ENCODE results near the gene AVP. TPM values are rescaled to one million over a fixed set of nuclear protein-coding genes. Genes with fewer than 3 reads are reported as not detected.
"Not testable (repeated sequence)": the region's sequence is repeated elsewhere in the genome, so short reads cannot be mapped to it uniquely, and the experiment has no call there.

The AVP gene
- total and polyA plus RNA-seq, 2 of the 13 experiments (the other 11 are each of a cell fraction or from before 2014, with no cell fraction given) = 0.12 TPM; not detected in 1

GRCh38 chr20:3125776-3126526 is 41.4 kb upstream of the AVP start:
- H3K9ac ChIP-seq (ENCODE audit: insufficient read depth, low read depth, low read length); H3K79me2 ChIP-seq (ENCODE audit: insufficient read depth, low read length); FAIRE-seq; H3K27me3 ChIP-seq (ENCODE audit: control insufficient read depth in 1 of 2, insufficient read depth in 2 of 2, low read length in 2 of 2); H4K20me1 ChIP-seq (ENCODE audit: insufficient read depth, low read length); POLR2A ChIA-PET; BruUV-seq (replicated peaks); intact Hi-C loops (cut with micrococcal nuclease; ENCODE audit: unreplicated experiment); DNase-seq (ENCODE audit: low spot score); H3K4me3 ChIP-seq (replicated peaks in 1 of 3; ENCODE audit: insufficient read depth in 1 of 3, low read depth in 2 of 3, low read length in 3 of 3); in situ Hi-C loops (cut with HindIII; ENCODE audit: extremely low pct_ligation_motif_present, low pct_unique_long_range_greater_than_20kb); H2AFZ ChIP-seq (ENCODE audit: low read length); H3K4me2 ChIP-seq (ENCODE audit: low read depth, low read length); ATAC-seq; CTCF ChIA-PET (ENCODE audit: low intra/inter-chr PET ratio, low total read pairs); H3K9me3 ChIP-seq (ENCODE audit: low read length); TF ChIP-seq FOXA1 (IDR thresholded peaks at IDR 0.05): not testable (repeated sequence)
- H3K27ac ChIP-seq (ENCODE audit: extremely low read length, insufficient read depth, low read length) = peak overlapping the region; percentile 26
- peaks cover 7 to 15% of the 10 kb centered on the region in 2 experiments for H3K36me3 ChIP-seq (replicated peaks in 1 of 2; ENCODE audit: control insufficient read depth in 1 of 2, insufficient read depth in 2 of 2, low read length in 2 of 2)
- H3K4me1 ChIP-seq (ENCODE audit: insufficient read depth, low read length) = peaks cover 55% of the 10 kb centered on the region
- WGBS (ENCODE audit: low lambda C conversion rate) = 64% methylated on average over 25 of the region's 25 CpGs
- TF ChIP-seq ZGPAT (CRISPR knock-in tag; IDR thresholded peaks at IDR 0.05) = peak; percentile 64; the same call in 1 of the 2 replicates
- peak; percentile 38; the same call in 1 of the 2 replicates for TF ChIP-seq DMAP1 (CRISPR knock-in tag; IDR thresholded peaks at IDR 0.05)
- TF ChIP-seq SAP130 (CRISPR knock-in tag; IDR thresholded peaks at IDR 0.05; ENCODE audit: low read depth) = peak; percentile 72
- 0 out of 2 replicates have a peak, but pooled peaks have one; percentile 48 for TF ChIP-seq PAXIP1 (CRISPR knock-in tag; conservative IDR thresholded peaks at IDR 0.05)
- 0 out of 2 replicates have a peak, but pooled peaks have one; percentile 13 for TF ChIP-seq ZNF512B (CRISPR knock-in tag; IDR thresholded peaks at IDR 0.05; ENCODE audit: borderline replicate concordance)
- 0 out of 2 replicates have a peak, but pooled peaks have one; percentile 22 for TF ChIP-seq NCOA2 (CRISPR knock-in tag; IDR thresholded peaks at IDR 0.05)
- peak; percentile 32; the same call in 1 of the 2 replicates for TF ChIP-seq RXRB (CRISPR knock-in tag; IDR thresholded peaks at IDR 0.05; ENCODE audit: borderline replicate concordance)
- peak in 1 of 2 experiments; percentile 65; a peak in 1 of 4 replicates for TF ChIP-seq NR2F1 (CRISPR knock-in tag; IDR thresholded peaks at IDR 0.05)
- TF ChIP-seq FOXA1 (CRISPR knock-in tag; IDR thresholded peaks at IDR 0.05) = 0 out of 2 replicates have a peak, but pooled peaks have one; percentile 22
- TF ChIP-seq ZNF652 (CRISPR knock-in tag; IDR thresholded peaks at IDR 0.05; ENCODE audit: borderline replicate concordance, low read depth) = peak; percentile 91
- 0 out of 2 replicates have a peak, but pooled peaks have one; percentile 43 for TF ChIP-seq MIXL1 (CRISPR knock-in tag; IDR thresholded peaks at IDR 0.05)

All from HepG2 (cell line).